H1 (cell line): ENCODE data around the gene PHLDB3. TPM values are rescaled to one million over a fixed set of nuclear protein-coding genes. Genes with fewer than 3 reads are reported as not detected.
A peak's percentile ranks its signal among the peaks of the same experiment; 100 is the strongest.

Experiments used
- CTCF ChIA-PET: fragments of 300-600 bp; sonication (Branson Sonifier 250); formaldehyde crosslinking; loops from one replicate; lab custom pipeline; 2021; ENCODE audit not compliant: partially characterized antibody; lab: Charles Lee
- POLR2A ChIA-PET: fragments of 300-600 bp; sonication (Branson Sonifier 250); formaldehyde crosslinking; loops from one replicate; lab custom pipeline; 2021; ENCODE audit warnings: inconsistent platforms; ENCODE audit not compliant: partially characterized antibody; lab: Charles Lee
- DNase-seq, 2 experiments: peaks; one replicate each; pipeline versions ENCODE4 v3.0.0 to v3.0.0-alpha.2; 2010 to 2022; ENCODE audit warnings: low spot score in 2 of 2, low read depth in 1 of 2, mixed read lengths in 1 of 2
- FAIRE-seq: peaks from 2 replicates; lab custom pipeline; 2011; peaks lifted over from hg19 to GRCh38; lab: Jason Lieb, UNC
- H2AFZ ChIP-seq: 2 replicates; pipeline ENCODE4 v1.8.1; 2012; ENCODE audit warnings: low read length, inconsistent platforms
- H2AK5ac ChIP-seq: 2 replicates; pipeline ENCODE4 v1.6.1; 2013; ENCODE audit warnings: low read depth, low read length
- H2BK120ac ChIP-seq: replicated peaks from 2 replicates; pipeline ENCODE3; 2013; ENCODE audit warnings: low read depth, low read length, inconsistent platforms
- H2BK12ac ChIP-seq: 2 replicates; pipeline ENCODE4 v1.6.1; 2013; ENCODE audit warnings: low read depth, low read length
- H2BK15ac ChIP-seq: 2 replicates; pipeline ENCODE4 v1.6.1; 2013; ENCODE audit warnings: low read length
- H2BK20ac ChIP-seq: 2 replicates; pipeline ENCODE4 v1.6.1; 2013; ENCODE audit warnings: low read length
- H2BK5ac ChIP-seq: 2 replicates; pipeline ENCODE4 v1.6.1; 2013; ENCODE audit warnings: low read depth, low read length
- H3K14ac ChIP-seq: 2 replicates; pipeline ENCODE4 v1.6.1; 2013; ENCODE audit warnings: inconsistent platforms; ENCODE audit not compliant: insufficient read length
- H3K18ac ChIP-seq: 2 replicates; pipeline ENCODE4 v1.6.1; 2013; ENCODE audit warnings: low read length; ENCODE audit errors: extremely low read depth
- H3K23ac ChIP-seq: 2 replicates; pipeline ENCODE4 v1.6.1; 2013; ENCODE audit warnings: inconsistent platforms; ENCODE audit not compliant: insufficient read length
- H3K23me2 ChIP-seq: 2 replicates; pipeline ENCODE4 v1.6.1; 2013; ENCODE audit warnings: low read depth, low read length
- H3K27ac ChIP-seq: 2 replicates; pipeline ENCODE4 v1.6.1; 2011; ENCODE audit warnings: low read depth, low read length, inconsistent platforms
- H3K27me3 ChIP-seq, 4 experiments: replicated peaks in 1 of 4; 1 replicate in 1 of 4; 2 replicates in 3 of 4; pipeline versions ENCODE4 v1.6.1 to v1.8.1; 2011 to 2013; ENCODE audit warnings: low read length in 3 of 4, mild to moderate bottlenecking in 3 of 4, inconsistent platforms in 2 of 4, mixed read lengths in 2 of 4, moderate library complexity in 1 of 4; ENCODE audit not compliant: control insufficient read depth in 3 of 4, insufficient read depth in 3 of 4; ENCODE audit errors: extremely low read depth in 1 of 4
- H3K36me3 ChIP-seq, 4 experiments: 2 replicates each; pipeline versions ENCODE4 v1.6.1 to v1.8.1; 2011 to 2013; ENCODE audit warnings: mild to moderate bottlenecking in 4 of 4, low read length in 3 of 4, moderate library complexity in 2 of 4, control low read depth in 1 of 4, inconsistent platforms in 1 of 4; ENCODE audit not compliant: insufficient read depth in 4 of 4, control insufficient read depth in 2 of 4
- H3K4ac ChIP-seq: replicated peaks from 2 replicates; pipeline ENCODE3; 2013; ENCODE audit warnings: low read length, low read depth, mixed read lengths, inconsistent platforms; ENCODE audit not compliant: insufficient read length
- H3K4me1 ChIP-seq, 4 experiments: replicated peaks in 1 of 4; 1 replicate in 1 of 4; 2 replicates in 3 of 4; pipeline versions ENCODE4 v1.6.1 to v1.8.1; 2011 to 2013; ENCODE audit warnings: low read length in 3 of 4, inconsistent platforms in 2 of 4, mixed read lengths in 1 of 4; ENCODE audit not compliant: insufficient read depth in 4 of 4, control insufficient read depth in 3 of 4
- H3K4me2 ChIP-seq, 2 experiments: 2 replicates each; pipeline versions ENCODE4 v1.6.1 to v1.8.1; 2011 to 2013; ENCODE audit warnings: low read depth in 2 of 2, low read length in 2 of 2, control low read depth in 1 of 2, inconsistent platforms in 1 of 2, mild to moderate bottlenecking in 1 of 2; ENCODE audit not compliant: insufficient read depth in 1 of 2
- H3K4me3 ChIP-seq, 4 experiments: fragments of 200-600, 300-600 bp in 1 of 4; sonication (generic), shearing (Covaris generic), sonication (Bioruptor Twin) in 1 of 4; 2 replicates each; pipeline versions ENCODE4 v1.5.1 to v1.8.1; 2011 to 2016; ENCODE audit warnings: low read length in 4 of 4, low read depth in 3 of 4, control low read depth in 2 of 4, inconsistent platforms in 2 of 4, mild to moderate bottlenecking in 2 of 4, mixed read lengths in 1 of 4, moderate library complexity in 1 of 4; ENCODE audit not compliant: insufficient read depth in 2 of 4; ENCODE audit errors: extremely low read depth in 1 of 4
- H3K56ac ChIP-seq: replicated peaks from 2 replicates; pipeline ENCODE3; 2013; ENCODE audit warnings: low read depth, mild to moderate bottlenecking, mixed read lengths, low read length, inconsistent platforms; ENCODE audit not compliant: insufficient read length
- H3K79me1 ChIP-seq: 2 replicates; pipeline ENCODE4 v1.6.1; 2013; ENCODE audit warnings: low read depth, low read length, control low read depth
- H3K79me2 ChIP-seq, 2 experiments: 2 replicates each; pipeline versions ENCODE4 v1.6.1 to v1.8.1; 2012 to 2013; ENCODE audit warnings: low read length in 2 of 2, mild to moderate bottlenecking in 2 of 2, inconsistent platforms in 1 of 2; ENCODE audit not compliant: insufficient read depth in 2 of 2, control insufficient read depth in 1 of 2
- H3K9ac ChIP-seq, 4 experiments: replicated peaks in 1 of 4; 1 replicate in 1 of 4; 2 replicates in 3 of 4; pipeline versions ENCODE4 v1.6.1 to v1.8.1; 2011 to 2013; ENCODE audit warnings: low read depth in 3 of 4, low read length in 3 of 4, control low read depth in 2 of 4, mild to moderate bottlenecking in 2 of 4, moderate library complexity in 2 of 4, inconsistent platforms in 1 of 4; ENCODE audit errors: extremely low read depth in 1 of 4
- H3K9me3 ChIP-seq, 2 experiments: 2 replicates each; pipeline versions ENCODE4 v1.6.1 to v1.8.1; 2012 to 2013; ENCODE audit warnings: mild to moderate bottlenecking in 2 of 2, moderate library complexity in 2 of 2, control low read depth in 1 of 2, inconsistent platforms in 1 of 2, low read depth in 1 of 2, low read length in 1 of 2, mixed read lengths in 1 of 2; ENCODE audit not compliant: insufficient read depth in 2 of 2
- H4K20me1 ChIP-seq, 2 experiments: replicated peaks in 1 of 2; 2 replicates each; pipeline versions ENCODE3 to v1.8.1; 2011 to 2013; ENCODE audit warnings: inconsistent platforms in 2 of 2, low read length in 2 of 2, mild to moderate bottlenecking in 1 of 2; ENCODE audit not compliant: insufficient read depth in 2 of 2, control insufficient read depth in 1 of 2
- H4K5ac ChIP-seq: 2 replicates; pipeline ENCODE4 v1.6.1; 2013; ENCODE audit warnings: low read length, low read depth, mixed read lengths, inconsistent platforms; ENCODE audit not compliant: insufficient read length
- H4K8ac ChIP-seq: 2 replicates; pipeline ENCODE4 v1.8.0; 2013; ENCODE audit warnings: mild to moderate bottlenecking, moderate library complexity, low read length, inconsistent platforms; ENCODE audit not compliant: insufficient read depth; ENCODE audit errors: extremely low read depth
- H4K91ac ChIP-seq: replicated peaks from 2 replicates; pipeline ENCODE3; 2013; ENCODE audit warnings: low read length, mixed read lengths, inconsistent platforms; ENCODE audit not compliant: insufficient read length
- CREB1 ChIP-seq: IDR thresholded peaks from 2 replicates; pipeline ENCODE4 v1.6.1; 2012; ENCODE audit warnings: inconsistent platforms
- TAF7 ChIP-seq: optimal IDR thresholded peaks from 2 replicates; pipeline ENCODE3; 2011; ENCODE audit warnings: low read depth, mild to moderate bottlenecking, inconsistent platforms, low read length, moderate library complexity, borderline replicate concordance
- WGBS, 2 experiments: shearing (Covaris generic) in 1 of 2; methylation state at CpG; one replicate each; pipeline versions ENCODE4 v1.1.6 to v1.1.7; 2013 to 2015; ENCODE audit warnings: low lambda C conversion rate in 2 of 2, mixed read lengths in 2 of 2, inconsistent platforms in 1 of 2, low coverage in 1 of 2, missing lambda C conversion rate in 1 of 2; ENCODE audit not compliant: insufficient replicate concordance in 2 of 2, insufficient coverage in 1 of 2, insufficient read length in 1 of 2; ENCODE audit errors: extremely low coverage in 1 of 2, missing lambda C conversion rate in 1 of 2; 5-methylcytosine and 5-hydroxymethylcytosine counted together
- polyA plus RNA-seq, 7 experiments: library from polyadenylated mRNA; depleted of rRNA in 3 of 7; stranded (reverse) in 5 of 7; unstranded in 2 of 7; fragments of >200 nt in 5 of 7; fragments of 200-250 nt in 2 of 7; gene quantifications; 1 replicate in 5 of 7; 2 replicates in 1 of 7; 4 replicates in 1 of 7; pipeline versions ENCODE4 v1.2.1 to v1.2.3, GENCODE V29; 2011 to 2013; ENCODE audit warnings: missing spikeins in 2 of 7, mixed read lengths in 2 of 7
- total RNA-seq: library from RNA; stranded (reverse); fragmentation: NEBNext Ultra II Directional; extraction: Animal tissue kit (Norgen Biotek cat#: 25700); gene quantifications from 2 replicates; pipeline ENCODE4 v1.2.1, GENCODE V29; 2021

PHLDB3 gene
- total and polyA plus RNA-seq, 2 of the 8 experiments (the other 6 are each of a cell fraction or from before 2014, with no cell fraction given): 4.0 to 8.5 TPM

DNA sequence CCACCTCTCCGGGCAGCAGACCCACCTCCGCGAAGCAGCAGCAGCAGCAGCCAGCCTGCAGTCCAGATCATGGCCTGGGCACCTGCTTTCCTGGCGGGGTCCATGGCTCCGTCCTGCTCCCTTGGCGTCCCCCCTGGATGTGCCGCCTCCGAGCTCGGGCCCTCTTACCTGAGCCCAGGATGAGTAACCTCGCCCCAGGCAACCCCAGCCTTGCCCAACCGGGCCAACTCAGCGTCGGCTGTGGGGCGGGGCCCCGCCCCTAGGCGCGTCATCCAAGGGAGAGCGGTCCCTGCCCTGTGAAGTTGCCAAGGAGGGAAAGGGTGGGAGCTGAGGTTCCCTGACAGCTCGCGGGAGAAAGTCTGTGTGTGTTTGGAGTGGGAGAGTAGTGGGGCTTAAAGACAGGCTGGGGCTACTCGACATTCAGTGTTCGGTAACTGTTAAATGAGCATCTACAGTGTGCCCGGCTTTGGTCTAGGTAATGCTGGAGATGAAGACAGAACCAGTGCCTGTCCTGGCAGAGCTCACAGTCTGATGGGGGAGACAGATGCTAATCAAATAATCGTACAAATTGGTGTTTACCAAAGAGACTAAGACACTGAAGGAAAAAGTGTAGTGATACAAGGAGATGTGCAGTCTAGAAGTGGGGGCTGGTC is 39.0 kb downstream of the PHLDB3 start, which contains the start of gene LYPD3:
LYPD3 (minus strand) TSS at position 141 of the 653 bp plus-strand sequence; CDS start at position 104, 37 bp downstream.
- H3K27me3 ChIP-seq: peaks cover 0 to 25% (median 15%) of the 10 kb centered on the region in 4 experiments; a peak in 6 of 7 replicates
- H2BK15ac ChIP-seq: peak within 1 kb of the TSS; percentile 81; the same call in 1 of the 2 replicates
- H2BK12ac ChIP-seq: no peak within 1 kb of the TSS
- FAIRE-seq: no peak
- peaks cover 13% of the 10 kb centered on the region for H3K23me2 ChIP-seq
- DNase-seq: peak in 1 of 2 experiments; percentile 71
- no peaks in the 10 kb centered on the region for H3K79me1 ChIP-seq
- no peaks in the 10 kb centered on the region for H3K36me3 ChIP-seq
- H4K20me1 ChIP-seq: no peaks in the 10 kb centered on the region
- H3K23ac ChIP-seq: no peak within 1 kb of the TSS
- no peak for TF ChIP-seq TAF7
- TF ChIP-seq CREB1: 0 out of 2 replicates have a peak, but pooled peaks have one; percentile 46
- TF ChIP-seq, all 59 proteins: peak for 1
- no peak within 1 kb of the TSS for H2BK5ac ChIP-seq
- no peak within 1 kb of the TSS; the same call in none of the 2 replicates for H2AFZ ChIP-seq
- no peak within 1 kb of the TSS for H2AK5ac ChIP-seq
- peak within 1 kb of the TSS; percentile 77 to 87 for H3K4me2 ChIP-seq
- no peak within 1 kb of the TSS for H3K27ac ChIP-seq
- H3K9ac ChIP-seq: 0 out of 7 replicates have a peak within 1 kb of the TSS, but pooled peaks of 1 of the 4 experiments have one; percentile 2
- ChIA-PET CTCF (interaction anchor here (1.1 to 4.9 kb wide), 10 partner anchors 15 to 280 kb away, joined by 3 to 33 read pairs (median 4); partner anchors contain the start of gene PHLDB3), POLR2A (interaction anchor here (0.8 to 4.4 kb wide), 3 partner anchors 8 to 67 kb away, joined by 3 to 23 read pairs (median 4); partner anchors contain the start of genes PHLDB3 and ZNF575)
- no peak within 1 kb of the TSS for H2BK20ac ChIP-seq
- no peak within 1 kb of the TSS for H3K56ac ChIP-seq
- H3K79me2 ChIP-seq: no peaks in the 10 kb centered on the region
- 49% methylated on average over 21 of the region's 24 CpGs; no CpG with 5 or more reads in 1 of the 2 experiments for WGBS, 2 experiments
- H4K8ac ChIP-seq: no peak within 1 kb of the TSS
- no peak within 1 kb of the TSS for H4K91ac ChIP-seq
- peak within 1 kb of the TSS; percentile 50 to 93 (median 85); a peak in 6 of 8 replicates for H3K4me3 ChIP-seq
- no peaks in the 10 kb centered on the region for H3K9me3 ChIP-seq
- no peak within 1 kb of the TSS for H3K18ac ChIP-seq
- no peak within 1 kb of the TSS for H4K5ac ChIP-seq
- no peak within 1 kb of the TSS for H2BK120ac ChIP-seq
- no peak within 1 kb of the TSS for H3K4ac ChIP-seq
- H3K4me1 ChIP-seq: peaks cover 0 to 8% (median 3%) of the 10 kb centered on the region in 4 experiments; a peak in 4 of 7 replicates
- H3K14ac ChIP-seq: no peak within 1 kb of the TSS
